Renal cortical epithelial cell (primary cell): ENCODE measurements around the gene CPED1. TPM values are rescaled to one million over a fixed set of nuclear protein-coding genes. Genes with fewer than 3 reads are reported as not detected.
A peak's percentile ranks its signal among the peaks of the same experiment; 100 is the strongest.
"Not testable (repeated sequence)": the region's sequence is repeated elsewhere in the genome, so short reads cannot be mapped to it uniquely, and the experiment has no call there.

ENCODE experiments used
- DNase-seq: peaks from one replicate; pipeline ENCODE4 v3.0.0-alpha.2; 2011; ENCODE audit warnings: low read depth
- total RNA-seq: library from RNA; depleted of rRNA; stranded (reverse); fragments of >200 nt; gene quantifications from 2 replicates; pipeline ENCODE4 v1.2.3, GENCODE V29; 2014

Gene CPED1
- total RNA-seq, 1 donor from 2014 or later, result 1.1 TPM

DNA sequence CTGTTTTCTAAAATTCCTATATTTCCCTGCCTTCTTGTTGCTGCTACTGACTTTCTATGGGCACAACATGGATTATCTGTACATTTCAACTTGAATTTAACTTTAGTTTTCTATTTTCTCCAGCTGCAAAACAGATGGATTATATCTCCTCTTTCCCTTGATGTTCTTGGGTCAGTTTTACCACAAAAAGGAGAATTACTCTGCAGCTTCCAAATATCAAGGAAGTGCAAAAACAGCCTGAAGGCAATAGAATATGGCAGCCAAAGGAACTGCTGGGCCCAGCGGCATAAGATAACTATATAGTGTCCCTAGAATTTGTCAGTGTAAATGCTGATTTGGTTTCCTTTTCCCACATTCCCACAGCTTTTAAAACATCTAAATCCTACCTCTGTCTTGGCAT is 29.1 kb downstream of the CPED1 start:
- DNase-seq, result no peak

DNA sequence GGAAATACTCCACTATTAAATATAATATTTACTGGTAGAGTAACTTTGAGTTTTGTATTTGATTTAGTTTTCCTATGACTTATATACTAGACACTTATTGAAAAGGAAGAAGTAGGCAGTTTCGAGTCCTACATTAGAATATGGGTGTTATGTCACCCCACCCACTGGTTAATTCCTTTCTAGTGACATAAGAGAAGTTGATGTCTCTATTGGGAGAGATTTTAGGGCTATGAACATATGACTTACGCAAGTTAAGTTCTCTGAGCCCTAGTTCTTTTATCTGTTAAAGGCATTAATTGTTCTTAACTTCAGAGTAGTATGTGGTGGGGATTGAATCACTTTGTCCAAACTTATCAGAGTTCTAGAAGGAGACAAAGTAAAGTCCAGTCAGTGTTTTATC is 30.5 kb downstream of the CPED1 start:
- DNase-seq, result no peak

- DNase-seq, result peak; percentile 61
These were observed 31.9 kb downstream of the CPED1 start for GRCh38 chr7:121020249-121020988.

GRCh38 chr7:121020989-121021969 is 32.8 kb downstream of the CPED1 start:
- no peak for DNase-seq

DNA sequence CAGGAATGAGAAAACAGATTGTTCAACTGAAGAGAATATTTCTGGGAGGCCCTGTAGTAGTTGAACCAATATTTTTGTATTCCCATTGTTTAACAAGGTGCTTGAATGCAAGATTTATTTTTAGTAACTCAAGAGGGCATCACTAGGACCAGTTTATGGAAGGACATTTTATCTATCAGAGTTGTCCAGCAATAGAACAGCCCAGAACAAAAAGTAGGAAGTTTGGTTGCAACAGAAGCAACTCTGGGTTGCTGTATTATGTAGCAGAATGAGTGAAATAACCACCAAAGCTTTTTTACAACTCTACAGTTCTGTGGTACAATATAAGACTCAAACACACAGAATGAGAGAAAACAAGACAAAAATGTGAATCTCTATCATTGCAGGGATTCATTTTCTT is 34.7 kb downstream of the CPED1 start:
- no peak for DNase-seq

GRCh38 chr7:121023683-121024511 is 35.4 kb downstream of the CPED1 start:
- no peak for DNase-seq

GRCh38 chr7:121024611-121025010 is 36.1 kb downstream of the CPED1 start:
- no peak for DNase-seq

DNA sequence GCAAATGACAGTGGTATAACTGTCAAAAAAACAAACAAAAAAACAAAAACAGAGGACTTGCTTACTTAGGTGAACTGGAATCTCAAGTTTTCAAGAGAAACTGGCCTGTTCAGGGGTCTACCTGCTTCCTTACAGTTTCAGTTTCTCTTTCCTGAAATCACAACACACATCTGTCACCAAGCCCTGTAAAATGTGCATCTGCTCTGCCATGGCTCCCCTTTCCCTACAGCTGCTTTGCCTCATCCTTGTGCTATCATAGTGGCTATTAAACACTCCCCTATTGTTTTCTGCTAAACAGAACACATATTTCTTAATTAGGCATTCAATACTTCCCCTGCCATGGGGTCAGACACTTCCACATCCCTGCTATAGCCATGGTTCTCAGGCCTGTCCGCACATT is 37.6 kb downstream of the CPED1 start:
- no peak for DNase-seq

DNA sequence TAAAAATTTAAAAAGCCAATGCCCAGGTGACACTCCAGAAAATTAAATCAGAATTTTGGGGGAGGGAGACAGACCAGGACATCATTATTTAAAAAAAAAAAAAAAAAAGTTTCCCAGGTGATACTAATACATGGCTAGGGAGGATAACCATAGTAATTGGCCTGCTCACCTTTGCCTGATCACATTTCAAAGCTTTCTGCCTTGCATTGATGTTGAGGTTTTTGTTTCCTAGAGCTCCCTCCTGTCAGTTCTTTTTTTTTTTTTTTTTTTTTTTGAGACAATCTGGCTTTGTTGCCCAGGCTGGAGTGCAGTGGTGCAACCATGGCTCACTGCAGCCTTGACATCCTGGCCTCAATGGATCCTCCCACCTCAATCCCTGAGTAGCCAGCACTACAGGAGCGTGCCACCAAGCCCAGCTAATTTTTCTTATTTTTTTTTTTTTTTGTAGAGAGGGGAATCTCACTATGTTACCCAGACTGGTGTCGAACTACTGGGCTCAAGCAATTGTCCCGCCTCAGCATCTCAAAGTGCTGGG is 38.1 kb downstream of the CPED1 start:
- no peak for DNase-seq

GRCh38 chr7:121027761-121028669 is 39.5 kb downstream of the CPED1 start:
- no peak for DNase-seq

GRCh38 chr7:121029302-121029701 is 40.8 kb downstream of the CPED1 start:
- DNase-seq, result no peak

DNA sequence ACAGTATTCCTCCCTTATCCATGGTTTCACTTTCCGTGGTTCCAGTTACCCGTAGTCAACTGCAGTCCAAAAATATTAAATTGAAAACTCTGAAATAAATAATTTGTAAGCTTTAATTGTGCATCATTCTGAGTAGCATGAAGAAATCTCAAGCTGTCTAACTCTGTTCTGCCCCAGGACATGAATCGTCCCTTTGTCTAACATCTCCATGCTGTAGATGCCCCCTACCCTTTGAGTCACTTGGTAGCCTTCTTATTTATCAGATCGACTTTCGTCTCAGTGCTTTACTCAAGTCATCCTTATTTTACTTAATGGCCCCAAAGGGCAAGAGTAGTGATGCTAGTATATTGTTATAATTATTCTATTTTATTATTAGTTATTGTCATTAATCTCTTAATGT is 41.8 kb downstream of the CPED1 start:
- DNase-seq, result no peak

DNA sequence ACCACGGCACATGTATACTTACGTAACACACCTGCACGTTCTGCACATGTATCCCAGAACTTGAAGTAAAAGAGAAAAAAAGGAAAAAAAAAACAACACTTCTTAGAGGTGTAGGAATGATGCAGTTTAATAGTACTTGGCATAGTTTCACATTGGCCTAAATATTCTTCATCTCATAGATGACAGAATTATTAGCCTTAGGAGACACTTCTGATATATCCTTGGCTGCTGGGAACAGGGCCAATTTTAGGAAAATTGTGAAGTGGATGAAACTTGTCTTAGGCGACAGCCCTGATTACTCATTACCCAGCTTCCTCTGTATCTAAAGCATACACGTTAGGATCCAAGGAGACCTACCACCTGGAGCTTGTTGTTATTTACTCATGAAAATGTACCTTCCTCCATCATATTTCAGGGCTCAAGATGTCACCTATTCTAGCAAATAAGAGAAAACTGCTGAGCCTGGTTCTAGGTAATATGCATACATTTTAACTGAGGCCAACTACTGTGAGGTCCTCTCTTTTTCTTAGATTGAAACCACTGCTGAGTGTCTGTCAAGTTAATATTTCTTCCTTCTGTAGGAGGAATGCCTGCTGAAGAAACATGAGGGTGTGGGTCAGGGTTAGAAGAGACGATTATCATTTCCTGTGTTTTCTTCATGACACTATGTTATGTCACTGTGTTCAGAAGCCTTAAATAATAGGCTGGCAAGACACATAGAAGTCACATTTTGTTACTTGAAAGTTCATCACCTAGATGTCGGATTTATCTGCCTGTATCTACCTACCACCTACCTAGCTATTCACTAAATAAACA is 44.3 kb downstream of the CPED1 start:
- peak; percentile 28 for DNase-seq

DNA sequence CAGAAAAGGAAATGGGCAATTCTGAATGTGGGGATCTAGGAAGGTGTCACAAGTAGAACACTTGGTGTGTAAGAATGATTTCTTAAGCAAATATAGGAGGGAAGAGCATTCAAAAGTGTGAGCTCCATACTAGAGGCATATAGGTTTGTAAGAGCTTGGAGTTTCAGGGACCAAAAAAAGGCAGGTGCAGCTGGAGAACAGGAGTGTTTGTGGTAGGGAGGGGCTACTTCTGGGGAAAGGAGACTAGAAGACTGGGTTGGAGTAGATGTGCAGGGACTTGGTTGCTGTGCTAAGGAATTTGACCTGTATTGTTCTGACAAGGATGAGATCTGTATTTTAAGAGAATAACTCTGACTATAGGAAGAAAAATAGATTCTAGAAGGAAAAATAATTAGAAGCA is 46.4 kb downstream of the CPED1 start:
- no peak for DNase-seq

DNA sequence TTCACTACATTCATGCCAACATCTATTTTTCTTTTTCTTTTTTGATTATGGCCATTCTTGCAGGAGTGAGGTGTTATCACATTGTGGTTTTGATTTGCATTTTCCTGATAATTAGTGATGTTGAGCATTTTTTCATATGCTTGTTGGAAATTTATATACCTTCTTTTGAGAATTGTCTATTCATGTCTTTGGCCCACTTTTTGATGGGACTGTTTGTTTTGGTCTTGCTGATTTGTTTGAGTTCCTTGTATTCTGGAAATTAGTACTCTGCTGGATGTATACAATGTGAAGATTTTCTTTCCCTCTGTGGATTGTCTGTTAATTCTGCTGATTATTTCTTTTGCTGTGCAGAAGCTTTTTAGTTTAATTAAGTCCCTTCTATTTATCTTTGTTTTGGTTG is 48.3 kb downstream of the CPED1 start:
- DNase-seq, result not testable (repeated sequence)

GRCh38 chr7:121037329-121037728 is 48.8 kb downstream of the CPED1 start:
- not testable (repeated sequence) for DNase-seq

DNA sequence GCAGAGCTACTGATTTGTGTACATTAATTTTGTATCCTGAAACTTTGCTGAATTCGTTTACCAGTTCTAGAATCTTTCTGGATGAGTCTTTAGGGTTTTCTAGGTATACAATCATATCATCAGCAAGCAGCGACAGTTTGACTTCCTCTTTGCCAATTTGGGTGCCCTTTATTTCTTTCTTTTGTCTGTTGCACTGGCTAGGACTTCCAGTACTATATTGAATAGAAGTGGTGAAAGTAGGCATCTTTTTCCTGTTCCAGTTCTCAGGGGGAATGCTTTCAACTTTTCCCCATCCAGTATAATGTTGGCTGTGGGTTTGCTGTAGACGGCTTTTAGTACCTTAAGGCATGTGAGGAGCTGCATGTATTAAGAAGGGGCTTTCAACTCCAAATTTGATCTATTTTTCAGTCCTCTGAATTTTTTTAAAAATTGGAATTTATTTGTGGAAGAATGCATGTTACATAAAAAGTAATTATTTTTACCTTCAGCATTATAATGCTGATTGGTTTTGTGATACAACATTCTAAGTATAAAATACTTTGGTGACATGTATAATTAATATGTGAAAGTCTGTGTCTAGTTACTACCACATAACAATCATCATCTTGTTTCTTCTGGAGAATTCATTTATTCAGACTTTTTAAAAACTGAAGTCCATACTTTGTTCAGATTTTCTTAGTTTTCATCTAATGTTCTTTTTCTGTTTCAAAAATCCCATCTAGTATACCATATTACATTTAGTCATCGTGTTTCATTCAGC is 49.6 kb downstream of the CPED1 start:
- no peak for DNase-seq

- no peak for DNase-seq
These were observed 50.4 kb downstream of the CPED1 start for GRCh38 chr7:121038717-121039509.
